ENCODE results near the gene CELA2A.
"Not testable (repeated sequence)": the region's sequence is repeated elsewhere in the genome, so short reads cannot be mapped to it uniquely, and the experiment has no call there.

Gene CELA2A

GRCh38 chr1:15424146-15424667 lies 32.3 kb upstream of the CELA2A start:
- FAIRE-seq (no peak), DNase-seq (ENCODE audit: extremely low spot score, insufficient read length, low read depth) (no peak)

DNA sequence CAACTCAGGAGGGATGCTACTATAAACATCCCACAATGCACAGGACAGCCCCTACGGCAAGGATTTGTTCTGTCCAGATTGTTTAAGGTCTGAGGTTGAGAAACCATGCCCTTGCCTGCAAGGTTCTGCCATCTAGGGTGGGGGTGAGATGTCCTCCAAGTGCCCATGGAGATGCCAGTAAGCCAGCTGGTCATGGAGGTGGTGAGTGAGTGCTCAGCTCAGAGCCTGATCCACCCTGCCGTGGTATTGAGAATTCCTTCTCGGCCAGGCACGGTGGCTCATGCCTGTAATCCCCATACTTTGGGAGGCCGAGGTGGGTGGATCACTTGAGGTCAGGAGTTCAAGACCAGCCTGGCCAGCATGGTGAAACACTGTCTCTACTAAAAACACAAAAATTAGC lies 31.6 kb upstream of the CELA2A start:
- no peak for DNase-seq (ENCODE audit: extremely low spot score, insufficient read length, low read depth)
- no peak for FAIRE-seq

- DNase-seq (ENCODE audit: extremely low spot score, insufficient read length, low read depth) (no peak), FAIRE-seq (no peak)
Measured at GRCh38 chr1:15425521-15425920, 31.0 kb upstream of the CELA2A start.

DNA sequence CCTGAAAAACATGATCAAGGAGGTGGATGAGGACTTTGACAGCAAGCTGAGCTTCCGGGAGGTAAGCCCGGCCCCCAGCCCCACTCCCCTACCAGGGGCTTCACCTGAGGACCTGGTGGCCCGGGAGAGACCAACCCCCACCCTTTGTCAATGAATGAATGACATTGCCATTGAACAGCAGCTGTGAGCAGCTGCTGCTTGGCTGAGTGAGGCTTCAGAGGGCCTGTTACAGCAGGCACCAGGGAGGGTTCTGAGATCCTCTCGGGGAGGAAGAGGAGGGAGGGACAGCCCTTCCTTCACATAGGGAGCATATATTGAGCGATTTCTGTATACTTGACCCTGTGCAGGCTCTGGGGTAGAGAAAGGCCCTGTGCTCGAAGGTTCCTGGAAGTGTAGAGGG lies 30.6 kb upstream of the CELA2A start:
- FAIRE-seq (no peak), DNase-seq (ENCODE audit: extremely low spot score, insufficient read length, low read depth) (no peak)

DNA sequence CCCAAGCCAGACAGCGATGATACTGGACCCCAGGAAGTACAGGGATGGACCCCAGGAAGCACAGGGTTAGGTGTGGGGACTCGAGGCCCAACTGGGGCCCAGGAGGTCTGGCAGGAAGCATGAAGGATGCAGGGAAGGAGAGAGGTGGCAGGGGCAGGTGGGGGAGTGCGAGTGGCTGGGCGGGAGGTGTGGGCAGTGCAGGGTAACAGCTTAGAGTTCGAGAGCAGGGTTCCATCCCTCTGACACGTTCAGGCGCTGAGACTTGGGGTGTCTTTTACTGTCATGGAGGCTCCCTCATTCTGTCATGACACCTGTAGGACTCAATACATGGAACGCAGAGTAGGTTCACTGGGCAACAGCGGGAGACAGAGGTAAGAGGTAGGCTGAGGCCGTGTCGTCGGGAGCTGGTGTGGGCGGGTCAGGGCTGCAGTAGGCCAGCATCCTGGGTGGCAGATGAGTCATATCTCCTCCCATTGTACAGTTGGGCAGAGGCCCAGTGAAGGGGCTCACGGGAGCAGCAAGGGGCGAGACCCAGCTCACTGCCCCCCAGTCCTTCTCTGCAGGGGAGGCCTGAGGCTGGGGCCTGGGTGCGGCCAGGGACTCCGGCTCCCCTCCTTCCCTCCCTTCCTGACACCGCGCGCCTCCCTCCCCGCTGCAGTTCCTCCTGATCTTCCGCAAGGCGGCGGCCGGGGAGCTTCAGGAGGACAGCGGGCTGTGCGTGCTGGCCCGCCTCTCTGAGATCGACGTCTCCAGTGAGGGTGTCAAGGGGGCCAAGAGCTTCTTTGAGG lies 29.8 kb upstream of the CELA2A start:
- FAIRE-seq (no peak), DNase-seq (ENCODE audit: extremely low spot score, insufficient read length, low read depth) (no peak)

DNA sequence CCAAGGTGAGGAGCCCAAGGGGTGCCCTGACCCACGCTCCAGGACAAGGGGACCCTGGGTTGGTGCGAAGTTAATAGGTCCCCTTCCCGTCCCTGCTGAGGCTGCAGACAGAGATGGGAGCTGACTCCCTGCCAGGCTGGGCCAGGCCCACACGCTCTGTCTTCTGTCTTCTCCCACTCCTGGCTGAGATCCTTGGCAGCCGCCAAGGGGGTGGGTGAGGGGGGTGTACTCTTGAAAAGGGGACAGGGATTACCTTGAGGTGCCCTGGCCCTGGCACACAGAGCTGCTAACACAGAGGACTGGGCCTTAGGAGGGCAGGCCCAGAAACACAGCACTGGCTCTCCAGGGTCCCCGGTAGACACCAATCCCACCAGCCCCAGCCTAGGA lies 29.3 kb upstream of the CELA2A start:
- FAIRE-seq = no peak

DNA sequence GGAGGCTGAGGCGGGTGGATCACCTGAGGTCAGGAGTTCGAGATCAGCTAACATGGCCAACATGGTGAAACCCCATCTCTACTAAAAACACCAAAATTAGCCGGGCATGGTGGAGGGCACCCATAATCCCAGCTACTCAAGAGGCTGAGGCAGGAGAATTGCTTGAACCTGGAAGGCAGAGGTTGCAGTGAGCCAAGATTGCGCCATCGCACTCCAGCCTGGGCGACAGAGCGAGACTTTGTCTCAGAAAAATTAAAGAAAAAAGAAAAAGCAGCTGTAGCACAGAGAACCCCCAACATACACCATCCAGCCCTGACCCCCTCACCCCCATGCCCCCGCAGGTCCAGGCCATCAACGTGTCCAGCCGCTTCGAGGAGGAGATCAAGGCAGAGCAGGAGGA lies 28.3 kb upstream of the CELA2A start:
- DNase-seq (ENCODE audit: extremely low spot score, insufficient read length, low read depth); FAIRE-seq: not testable (repeated sequence)

More for the DNA sequence above, 29.3 kb upstream of the CELA2A start:
- DNase-seq (ENCODE audit: extremely low spot score, insufficient read length, low read depth) = no peak

DNA sequence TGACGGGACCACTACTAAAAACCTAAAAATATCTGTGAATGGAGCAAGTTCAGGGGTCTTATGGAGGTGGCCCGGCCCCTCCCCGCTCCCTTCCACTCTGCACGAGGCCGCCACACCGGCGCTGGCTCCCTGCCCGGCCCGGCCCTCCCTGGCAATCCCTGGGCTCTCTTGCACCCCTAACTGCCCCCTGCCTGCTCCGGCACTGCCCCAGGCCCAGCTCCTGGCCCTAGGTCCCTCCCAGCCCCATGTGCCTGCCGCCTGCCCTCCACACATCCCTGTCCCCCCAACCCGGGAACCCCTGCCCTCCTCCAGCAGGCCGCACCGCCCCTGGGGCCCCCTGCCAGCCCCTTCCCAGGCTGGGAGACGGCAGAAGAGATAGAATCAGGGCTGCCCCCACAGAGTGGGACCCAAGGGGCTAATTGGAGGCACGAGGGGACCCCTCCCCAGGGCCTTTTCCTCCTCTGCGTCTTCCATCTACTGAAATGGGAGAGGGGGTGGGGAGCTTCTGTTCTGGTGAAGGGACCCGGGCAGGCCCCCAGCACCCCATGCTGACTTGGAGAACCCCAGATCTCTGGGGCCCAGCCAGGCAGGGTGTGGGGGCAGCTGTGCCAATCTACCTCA lies 27.6 kb upstream of the CELA2A start:
- FAIRE-seq (no peak), DNase-seq (ENCODE audit: extremely low spot score, insufficient read length, low read depth) (no peak)

GRCh38 chr1:15429701-15430149 lies 26.8 kb upstream of the CELA2A start:
- no peak for FAIRE-seq
- no peak for DNase-seq (ENCODE audit: extremely low spot score, insufficient read length, low read depth)

DNA sequence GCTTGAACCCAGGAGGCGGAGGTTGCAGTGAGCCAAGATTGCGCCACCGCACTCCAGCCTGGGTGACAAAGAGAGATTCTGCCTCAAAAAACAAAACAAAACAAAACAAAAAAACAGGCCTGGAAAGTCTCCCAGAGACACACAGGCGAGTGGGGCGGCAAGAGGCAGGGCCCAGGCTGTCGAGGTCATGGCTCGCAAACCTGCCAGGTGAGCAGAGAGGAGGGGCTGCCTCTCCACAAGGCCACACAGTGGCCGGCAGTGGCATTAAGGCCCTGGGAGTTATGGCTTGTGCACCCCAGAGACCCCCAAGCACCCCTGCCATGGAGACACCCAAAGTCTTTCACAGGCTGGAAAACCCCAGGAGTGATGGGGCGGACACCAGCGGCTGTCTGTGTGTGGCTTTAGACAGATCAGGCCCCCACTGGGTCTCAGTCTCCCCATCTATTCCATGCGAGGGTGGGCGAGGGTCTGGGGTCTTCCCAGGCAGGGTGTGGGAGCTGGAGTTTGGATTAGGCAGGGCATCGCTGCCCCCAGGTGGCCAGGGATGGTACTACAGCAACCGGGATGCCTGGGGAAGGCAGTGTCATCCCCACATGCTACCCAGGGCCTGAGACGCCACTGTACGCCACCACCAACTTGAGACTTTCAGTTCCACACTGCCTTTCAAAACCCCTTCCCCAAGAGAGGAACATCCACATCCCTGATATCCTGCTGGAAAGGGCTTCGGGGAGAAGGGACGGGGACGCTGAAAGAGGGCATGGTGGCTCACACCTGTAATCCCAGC lies 25.6 kb upstream of the CELA2A start:
- FAIRE-seq (peak; percentile 79), DNase-seq (ENCODE audit: extremely low spot score, insufficient read length, low read depth) (peak; percentile 64)

- no peak for DNase-seq (ENCODE audit: extremely low spot score, insufficient read length, low read depth)
- FAIRE-seq = no peak
Measured at GRCh38 chr1:15431571-15431948, 25.0 kb upstream of the CELA2A start.

DNA sequence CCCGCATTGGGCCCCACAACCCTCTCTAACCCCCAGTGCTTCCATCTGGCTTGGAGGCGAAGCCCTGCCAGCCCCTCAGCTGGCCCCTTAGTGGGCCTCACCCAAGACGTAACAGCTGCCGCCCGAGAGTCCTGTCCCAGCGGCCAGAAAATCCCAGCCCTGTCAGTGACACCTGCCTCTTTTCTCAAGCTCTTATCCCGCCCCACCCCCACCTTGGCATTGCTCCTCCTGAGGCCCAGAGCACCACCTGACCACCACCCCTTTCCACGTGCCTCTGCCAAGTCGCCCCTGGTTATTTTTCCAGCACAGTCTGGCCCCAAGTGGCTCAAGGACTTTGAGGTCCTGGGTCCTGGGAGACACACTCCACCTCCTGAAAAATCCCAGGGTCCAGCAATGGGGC lies 24.2 kb upstream of the CELA2A start:
- no peak for DNase-seq (ENCODE audit: extremely low spot score, insufficient read length, low read depth)
- FAIRE-seq = no peak

DNA sequence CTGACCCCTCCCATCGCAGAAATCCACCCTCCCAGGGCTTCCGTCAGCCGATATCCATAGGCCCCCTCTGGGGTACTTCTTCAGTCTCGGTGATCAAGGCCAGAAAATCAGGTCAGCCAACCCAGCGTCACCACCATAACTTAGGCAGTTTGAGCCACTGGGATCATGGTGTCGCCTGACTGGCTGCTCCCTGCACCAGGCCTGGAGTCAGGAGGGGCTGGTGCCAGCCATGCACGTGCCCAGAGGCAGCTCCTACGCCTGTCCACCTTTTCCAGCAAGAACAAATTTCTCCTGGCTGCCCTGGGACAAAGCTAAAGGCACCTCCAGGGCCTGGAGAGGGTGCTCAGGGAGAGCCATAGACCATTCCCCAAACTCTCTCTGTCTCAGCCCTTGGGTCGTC lies 23.1 kb upstream of the CELA2A start:
- no peak for DNase-seq (ENCODE audit: extremely low spot score, insufficient read length, low read depth)
- FAIRE-seq = no peak

- not testable (repeated sequence) for DNase-seq (ENCODE audit: extremely low spot score, insufficient read length, low read depth); FAIRE-seq
Measured at GRCh38 chr1:15434739-15435138, 21.8 kb upstream of the CELA2A start.

DNA sequence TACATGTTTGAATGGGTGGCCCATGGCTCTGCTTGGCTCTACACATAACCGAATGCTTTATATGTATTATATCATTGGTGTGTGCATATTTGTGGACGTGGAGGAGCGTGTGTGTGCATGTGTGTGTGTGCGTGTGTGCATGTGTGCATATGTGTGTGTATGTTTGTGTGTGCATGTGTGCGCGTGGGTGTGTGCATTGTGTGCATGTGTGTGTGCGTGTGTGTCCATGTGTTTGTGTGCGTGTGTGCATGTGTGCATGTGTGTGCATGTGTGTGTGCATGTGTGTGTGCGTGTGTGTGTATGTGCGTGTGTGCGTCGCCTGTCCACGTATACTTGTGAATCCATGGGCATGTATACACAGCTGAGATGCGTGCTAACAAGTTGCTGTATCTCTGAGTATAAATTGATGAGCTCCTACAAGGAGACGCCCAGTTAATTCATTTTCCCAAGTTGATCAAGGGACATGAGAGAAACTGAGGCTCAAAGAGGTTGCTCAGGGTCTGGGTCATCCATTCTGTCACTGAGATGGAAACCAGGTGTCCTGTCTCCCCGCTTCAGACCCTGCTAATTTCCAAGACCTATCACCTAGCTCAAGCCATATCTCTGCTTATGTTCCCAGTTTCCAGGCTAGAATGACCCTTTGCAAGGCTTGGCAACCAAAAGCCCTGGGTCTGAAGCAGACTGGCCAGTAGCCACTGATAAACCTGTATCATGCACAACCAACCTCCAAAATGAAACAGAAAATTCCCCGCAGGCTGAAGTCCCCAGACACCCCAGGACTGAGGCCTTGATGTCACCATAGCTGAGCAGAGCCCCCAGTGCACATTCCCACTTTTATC lies 21.1 kb upstream of the CELA2A start:
- no peak for FAIRE-seq
- no peak for DNase-seq (ENCODE audit: extremely low spot score, insufficient read length, low read depth)

DNA sequence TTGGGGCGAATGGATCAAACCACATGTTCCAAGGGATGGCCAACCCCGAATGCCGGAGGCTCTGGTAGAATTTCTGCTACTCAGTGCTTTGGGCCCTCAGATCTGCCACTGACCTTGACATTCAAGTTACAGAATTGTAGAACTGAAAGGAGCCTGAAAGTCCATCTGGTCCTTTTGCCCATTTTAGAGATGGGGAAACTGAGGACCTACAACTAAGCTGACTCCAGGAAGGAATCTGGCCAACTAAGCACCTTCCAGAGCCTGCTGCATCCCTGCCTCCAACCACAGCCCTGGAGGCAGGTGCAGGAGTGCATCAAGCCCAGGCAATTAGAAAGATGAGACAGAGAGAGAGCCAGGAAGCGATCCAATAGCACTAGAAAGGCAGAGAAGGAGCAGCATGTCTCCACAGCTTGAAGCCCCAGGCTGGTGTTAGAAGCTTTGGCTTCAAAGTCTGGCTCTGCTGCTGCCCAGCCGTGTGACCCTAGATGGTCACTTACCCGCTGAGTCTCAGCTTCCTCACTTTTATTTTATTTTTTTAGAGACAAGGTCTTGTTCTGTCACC lies 19.6 kb upstream of the CELA2A start:
- no peak for DNase-seq (ENCODE audit: extremely low spot score, insufficient read length, low read depth)
- FAIRE-seq = no peak

- FAIRE-seq (no peak), DNase-seq (ENCODE audit: extremely low spot score, insufficient read length, low read depth) (no peak)
Measured at GRCh38 chr1:15439325-15439724, 17.2 kb upstream of the CELA2A start.

- DNase-seq (ENCODE audit: extremely low spot score, insufficient read length, low read depth) (no peak), FAIRE-seq (no peak)
Measured at GRCh38 chr1:15440357-15440756, 16.2 kb upstream of the CELA2A start.

- DNase-seq (ENCODE audit: extremely low spot score, insufficient read length, low read depth) (no peak), FAIRE-seq (no peak)
Measured at GRCh38 chr1:15441247-15441646, 15.3 kb upstream of the CELA2A start.

GRCh38 chr1:15442119-15442518 lies 14.4 kb upstream of the CELA2A start:
- FAIRE-seq (no peak), DNase-seq (ENCODE audit: extremely low spot score, insufficient read length, low read depth) (no peak)
